Measurements from ENCODE around the gene CTNNA1. TPM values are rescaled to one million over a fixed set of nuclear protein-coding genes. Genes with fewer than 3 reads are reported as not detected.

CTNNA1 gene
- total RNA-seq, 6 experiments from 2014 or later: 101 to 192 (median 123) TPM

DNA sequence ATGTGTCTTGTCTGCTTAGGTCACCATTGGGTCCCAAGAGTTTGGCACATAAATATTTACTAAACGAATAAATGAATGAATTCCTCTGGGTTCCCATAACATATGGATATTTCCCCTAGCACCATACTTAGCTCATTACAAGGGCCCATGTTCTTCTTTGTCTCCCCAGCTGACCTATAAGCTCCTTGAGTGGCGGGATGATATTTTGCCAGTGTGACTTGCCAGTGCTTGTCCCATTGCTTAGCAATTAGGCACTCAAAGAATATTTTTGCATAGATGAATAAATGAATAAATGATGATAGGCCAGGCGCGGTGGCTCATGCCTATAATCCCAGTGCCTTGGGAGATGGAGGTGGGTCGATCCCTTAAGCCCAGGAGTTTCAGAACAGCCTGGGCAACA, 16.9 kb upstream of the CTNNA1 start:
- WGBS (ENCODE audit: insufficient coverage, low coverage, low lambda C conversion rate, missing lambda C conversion rate): 89% methylated on average over 3 of the region's 5 CpGs
- DNase-seq (no peak), ATAC-seq (no peak)
- Histone ChIP-seq H3K9me3 (no peaks in the 10 kb centered on the region), H3K27ac (no peak overlapping the region), H3K27me3 (no peaks in the 10 kb centered on the region), H3K4me1 (peaks cover 0 to 2% (median 0%) of the 10 kb centered on the region in 4 donors), H3K4me3 (no peak overlapping the region), H3K36me3 (no peaks in the 10 kb centered on the region)
- TF ChIP-seq CTCF (IDR thresholded peaks at IDR 0.05) (no peak), POLR2A (IDR thresholded peaks at IDR 0.05) (no peak)
- intact Hi-C loops (cut with DNase I): no loop called here

DNA sequence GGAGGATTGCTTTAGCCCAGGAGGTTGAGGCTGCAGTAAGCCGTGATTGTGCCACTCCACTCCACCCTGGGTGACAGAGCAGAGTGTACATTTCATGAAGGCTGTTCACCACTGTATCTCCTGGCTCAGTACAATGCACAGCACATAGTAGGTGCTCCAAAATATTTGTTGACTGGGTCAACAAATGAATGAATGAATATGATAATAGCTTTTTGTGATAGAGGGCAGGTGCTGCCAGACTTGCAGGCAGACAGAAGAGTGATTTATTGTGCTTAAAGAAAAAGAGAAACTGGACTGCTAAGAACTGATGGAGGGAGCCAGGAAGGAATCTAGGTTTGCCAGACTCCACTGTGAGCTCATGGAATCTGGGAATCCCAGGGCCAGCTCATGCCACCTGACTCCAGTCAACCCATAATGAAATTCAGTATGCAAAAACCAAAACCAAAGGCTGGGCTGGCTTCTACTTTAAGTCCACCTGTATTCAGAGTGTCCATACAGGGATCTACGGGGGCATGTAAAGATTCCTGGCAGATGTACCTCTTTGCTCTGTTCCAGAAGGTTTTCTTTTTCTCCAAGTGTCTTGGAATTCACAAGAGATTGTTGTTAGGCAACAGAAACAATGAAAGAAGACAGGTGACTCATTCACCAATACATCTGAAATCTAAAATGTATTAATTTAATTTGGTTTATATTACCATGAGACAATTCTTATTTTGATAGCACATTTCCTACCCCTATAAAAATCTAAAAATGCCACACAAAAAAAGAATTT, 15.5 kb upstream of the CTNNA1 start:
- Histone ChIP-seq H3K27me3 (no peaks in the 10 kb centered on the region), H3K36me3 (no peaks in the 10 kb centered on the region), H3K9me3 (no peaks in the 10 kb centered on the region), H3K4me1 (no peaks in the 10 kb centered on the region), H3K27ac (no peak overlapping the region), H3K4me3 (no peak overlapping the region)
- TF ChIP-seq CTCF (IDR thresholded peaks at IDR 0.05) (no peak), POLR2A (IDR thresholded peaks at IDR 0.05) (no peak)
- 100% methylated on average over 2 of the region's 2 CpGs for WGBS (ENCODE audit: insufficient coverage, low coverage, low lambda C conversion rate, missing lambda C conversion rate)
- intact Hi-C loops (cut with DNase I): no loop called here
- no peak for ATAC-seq
- no peak for DNase-seq

DNA sequence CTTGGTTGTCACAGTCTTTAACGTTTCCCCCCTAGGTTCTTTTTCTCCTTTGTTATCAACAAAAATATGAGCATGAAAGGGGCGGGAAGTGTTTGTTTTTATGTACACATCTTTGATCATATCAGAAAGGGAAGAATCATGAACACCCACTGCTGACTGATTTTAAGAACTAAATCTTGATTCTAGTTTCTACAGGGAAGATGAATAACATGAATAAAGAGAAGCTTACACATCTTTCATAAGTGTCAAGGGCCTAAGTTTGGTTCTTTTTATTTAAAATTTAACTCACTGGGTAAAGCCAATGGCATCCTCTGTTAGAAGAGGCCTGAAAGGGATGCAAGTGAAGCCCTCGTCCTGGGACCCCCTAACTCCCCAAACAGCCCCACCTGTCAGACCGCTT, 14.8 kb upstream of the CTNNA1 start:
- ATAC-seq (no peak), DNase-seq (no peak)

GRCh38 chr5:138739938-138740337, 13.3 kb upstream of the CTNNA1 start:
- no peak for DNase-seq
- Histone ChIP-seq H3K27ac (no peak overlapping the region), H3K4me1 (no peaks in the 10 kb centered on the region), H3K9me3 (no peaks in the 10 kb centered on the region), H3K27me3 (no peaks in the 10 kb centered on the region), H3K36me3 (no peaks in the 10 kb centered on the region), H3K4me3 (no peak overlapping the region)
- 91% methylated on average over 1 of the region's 1 CpG for WGBS (ENCODE audit: insufficient coverage, low coverage, low lambda C conversion rate, missing lambda C conversion rate)
- no peak for ATAC-seq
- intact Hi-C loops (cut with DNase I): no loop called here
- TF ChIP-seq POLR2A (IDR thresholded peaks at IDR 0.05): no peak
- TF ChIP-seq CTCF (IDR thresholded peaks at IDR 0.05): no peak

More for the DNA sequence above, 14.8 kb upstream of the CTNNA1 start:
- no peaks in the 10 kb centered on the region for H3K36me3 ChIP-seq
- no peak overlapping the region for H3K27ac ChIP-seq
- no peaks in the 10 kb centered on the region for H3K27me3 ChIP-seq
- no peak for TF ChIP-seq CTCF (IDR thresholded peaks at IDR 0.05)
- no peak for TF ChIP-seq POLR2A (IDR thresholded peaks at IDR 0.05)
- no peak overlapping the region for H3K4me3 ChIP-seq
- no peaks in the 10 kb centered on the region for H3K4me1 ChIP-seq
- WGBS (ENCODE audit: insufficient coverage, low coverage, low lambda C conversion rate, missing lambda C conversion rate): 63% methylated on average over 4 of the region's 4 CpGs
- no peaks in the 10 kb centered on the region for H3K9me3 ChIP-seq
- intact Hi-C loops (cut with DNase I): no loop called here

All from right lobe of liver (tissue), 6 donors.